HG03521 (cell line): ENCODE measurements around the gene MBD3L3.
A peak's percentile ranks its signal among the peaks of the same experiment; 100 is the strongest.
"Not testable (repeated sequence)": the region's sequence is repeated elsewhere in the genome, so short reads cannot be mapped to it uniquely, and the experiment has no call there.

ENCODE experiments used
- ATAC-seq: cut with Tn5 transposase; IDR thresholded peaks from one replicate; pipeline ENCODE4 v1.9.1; 2021; ENCODE audit warnings: mild to moderate bottlenecking, moderate library complexity; ENCODE audit not compliant: unreplicated experiment

MBD3L3 gene

GRCh38 chr19:7058576-7058975, at the start of gene MBD3L3:
Gene MBD3L3, minus strand, starts transcription at chr19:7058676. Its CDS starts 71 bp downstream, at chr19:7058605.
- ATAC-seq, result not testable (repeated sequence)

GRCh38 chr19:7106711-7107657, 48.5 kb upstream of the MBD3L3 start:
- no peak for ATAC-seq

- ATAC-seq, result no peak
Measured at GRCh38 chr19:7104747-7105447, 46.4 kb upstream of the MBD3L3 start.

GRCh38 chr19:7101498-7102253, 43.2 kb upstream of the MBD3L3 start:
- ATAC-seq, result no peak

- ATAC-seq, result no peak
Measured at GRCh38 chr19:7099597-7099921, 41.1 kb upstream of the MBD3L3 start.

- ATAC-seq, result peak; percentile 86
Measured at GRCh38 chr19:7098701-7099596, 40.5 kb upstream of the MBD3L3 start.

- no peak for ATAC-seq
Measured at GRCh38 chr19:7098096-7098495, 39.6 kb upstream of the MBD3L3 start.

GRCh38 chr19:7088999-7089398, 30.5 kb upstream of the MBD3L3 start:
- ATAC-seq, result no peak

- no peak for ATAC-seq
Measured at GRCh38 chr19:7083076-7083956, 24.8 kb upstream of the MBD3L3 start.

GRCh38 chr19:7078008-7078407, 19.5 kb upstream of the MBD3L3 start:
- no peak for ATAC-seq

GRCh38 chr19:7076151-7076550, 17.7 kb upstream of the MBD3L3 start:
- ATAC-seq, result no peak

GRCh38 chr19:7074705-7075282, 16.3 kb upstream of the MBD3L3 start:
- no peak for ATAC-seq

GRCh38 chr19:7072541-7072940, 14.1 kb upstream of the MBD3L3 start:
- no peak for ATAC-seq

- no peak for ATAC-seq
Measured at GRCh38 chr19:7069904-7070226, 11.4 kb upstream of the MBD3L3 start.

- peak; percentile 93 for ATAC-seq
Measured at GRCh38 chr19:7069042-7069903, 10.8 kb upstream of the MBD3L3 start, which contains the start of gene ZNF557. Gene ZNF557, plus strand, starts transcription at chr19:7069703. Its CDS starts 5,372 bp downstream, at chr19:7075075.

GRCh38 chr19:7068599-7068998, 10.1 kb upstream of the MBD3L3 start:
- no peak for ATAC-seq

GRCh38 chr19:7067716-7068115, 9.2 kb upstream of the MBD3L3 start:
- ATAC-seq, result no peak

GRCh38 chr19:7067122-7067521, 8.6 kb upstream of the MBD3L3 start:
- not testable (repeated sequence) for ATAC-seq
